GM13976 (cell line): ENCODE data around the gene TRIM24.

Source experiments
- DNase-seq: peaks from one replicate; pipeline ENCODE4 v3.0.0; 2012; ENCODE audit warnings: low spot score
- CTCF ChIP-seq: IDR thresholded peaks from 2 replicates; pipeline ENCODE4 v1.5.1; 2012; ENCODE audit warnings: borderline replicate concordance, mild to moderate bottlenecking; ENCODE audit not compliant: insufficient read depth; ENCODE audit errors: extremely low read depth, missing control alignments, control extremely low read depth
- in situ Hi-C: fragments of 300-500 bp; cut with MboI; formaldehyde crosslinking; loops from one replicate; pipeline ENCODE4 v1.12.0; 2022; ENCODE audit warnings: low sequenced_read_pairs, mixed read lengths, inconsistent platforms; ENCODE audit not compliant: unreplicated experiment

The TRIM24 gene

DNA sequence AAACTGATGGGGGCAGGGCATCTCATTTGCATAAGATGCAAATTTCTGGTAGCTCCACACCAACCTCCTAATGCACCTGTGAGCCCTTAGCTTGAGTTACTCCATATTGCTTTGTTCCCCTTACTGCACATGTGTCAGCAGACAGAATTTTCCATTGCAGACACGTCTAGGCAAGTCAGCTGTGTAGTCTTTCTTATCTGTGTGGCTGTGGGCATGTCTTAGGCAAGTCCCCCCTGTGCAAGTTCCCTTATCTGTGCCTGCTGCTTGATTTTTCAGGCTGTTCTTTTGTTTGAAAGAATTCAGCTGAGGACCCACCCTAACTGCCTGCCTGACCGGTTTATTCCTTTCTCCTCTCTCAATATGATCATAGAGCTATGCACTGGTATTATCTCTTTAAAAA, 28.5 kb upstream of the TRIM24 start:
- in situ Hi-C loops = loop anchor here (25.0 kb wide), 1 partner anchor 306 kb away; no protein-coding TSS in a partner anchor
- no peak for TF ChIP-seq CTCF
- DNase-seq = no peak

DNA sequence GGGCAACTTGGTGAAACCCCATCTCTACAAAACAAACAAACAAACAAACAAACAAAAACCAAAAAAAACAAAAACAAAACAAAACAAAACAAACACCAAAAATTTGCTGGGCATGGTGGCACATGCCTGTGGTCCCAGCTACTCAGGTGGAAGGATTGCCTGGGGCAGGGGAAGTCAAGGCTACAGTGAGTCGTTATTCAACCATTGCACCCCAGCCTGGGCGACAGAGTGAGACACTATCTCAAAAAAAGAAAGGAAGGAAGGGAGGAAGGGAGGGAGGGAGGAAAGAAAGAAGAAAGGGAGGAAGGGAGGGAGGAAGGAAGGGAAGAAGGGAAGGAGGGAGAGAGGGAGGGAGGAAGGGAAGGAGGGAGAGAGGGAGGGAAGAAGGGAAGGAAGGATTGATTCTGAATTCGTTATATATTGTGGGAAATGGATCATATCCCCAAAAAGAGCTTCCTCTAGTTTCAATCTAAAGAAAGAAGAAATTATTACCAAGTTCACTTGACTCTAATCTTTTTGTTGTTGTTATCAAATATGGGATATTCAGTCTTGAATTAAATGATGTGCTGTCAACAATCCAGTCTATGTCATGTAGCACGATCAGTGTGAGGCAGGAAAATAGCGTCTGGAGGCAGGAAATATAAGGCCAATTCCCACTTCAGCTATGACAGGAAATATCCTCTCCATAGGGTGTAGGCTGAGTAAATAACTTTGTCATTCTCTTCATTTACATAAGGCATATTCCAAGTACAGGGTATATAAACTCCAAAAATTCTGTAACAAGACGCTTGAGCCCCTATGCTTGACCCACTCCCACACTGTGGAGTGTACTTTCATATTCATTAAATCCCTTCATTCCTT, 26.2 kb upstream of the TRIM24 start:
- no peak for TF ChIP-seq CTCF
- in situ Hi-C loops = loop anchor here (25.0 kb wide), 1 partner anchor 303 kb away; no protein-coding TSS in a partner anchor

GRCh38 chr7:138434597-138435019, 25.5 kb upstream of the TRIM24 start:
- DNase-seq = no peak
- in situ Hi-C loops = loop anchor here (25.0 kb wide), 1 partner anchor 303 kb away; no protein-coding TSS in a partner anchor
- no peak for TF ChIP-seq CTCF

More for the DNA sequence above, 26.2 kb upstream of the TRIM24 start:
- DNase-seq = no peak

- in situ Hi-C loops = loop anchor here (25.0 kb wide), 1 partner anchor 302 kb away; no protein-coding TSS in a partner anchor
- DNase-seq = no peak
- TF ChIP-seq CTCF = no peak
Observed at GRCh38 chr7:138435231-138435919, 24.7 kb upstream of the TRIM24 start.

DNA sequence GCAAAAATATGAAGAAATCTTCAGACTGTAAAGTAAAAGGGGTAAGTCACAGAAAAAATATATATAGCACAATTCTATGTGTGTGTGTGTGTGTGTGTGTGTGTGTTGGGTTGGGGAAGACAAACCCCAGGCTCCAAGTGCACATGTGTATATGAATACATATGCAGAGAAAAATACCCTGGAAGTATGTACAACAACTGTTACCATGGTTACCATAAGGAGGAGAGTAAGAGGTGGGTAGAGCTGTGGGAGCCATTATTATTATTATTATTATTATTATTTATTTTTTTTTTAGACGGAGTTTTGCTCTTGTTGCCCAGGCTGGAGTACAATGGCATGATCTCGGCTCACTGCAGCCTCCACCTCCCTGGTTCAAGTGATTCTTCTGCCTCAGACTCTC, 23.7 kb upstream of the TRIM24 start:
- in situ Hi-C loops = loop anchor here (25.0 kb wide), 1 partner anchor 301 kb away; no protein-coding TSS in a partner anchor
- no peak for TF ChIP-seq CTCF
- no peak for DNase-seq

DNA sequence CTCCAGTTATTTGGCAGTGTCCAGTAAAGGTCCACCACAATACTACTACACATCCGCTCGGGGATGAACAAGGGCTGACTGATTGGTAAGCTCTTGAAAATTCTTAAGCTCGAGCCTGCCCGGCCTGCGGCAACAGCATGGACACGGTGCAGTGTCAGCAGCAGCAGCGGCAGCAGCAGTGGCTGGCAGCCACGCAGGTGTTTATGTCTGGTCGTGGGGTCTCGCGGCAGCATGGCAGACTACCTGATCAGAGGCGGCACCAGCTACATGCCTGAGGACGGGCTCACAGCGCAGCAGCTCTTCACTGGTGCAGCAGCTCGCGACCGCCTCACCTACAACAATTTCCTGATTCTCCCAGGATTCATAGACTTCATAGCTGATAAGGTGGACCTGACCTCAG, 19.6 kb upstream of the TRIM24 start:
- TF ChIP-seq CTCF = no peak
- in situ Hi-C loops = loop anchor here (25.0 kb wide), 1 partner anchor 297 kb away; no protein-coding TSS in a partner anchor
- DNase-seq = no peak
